GM21526 (cell line): ENCODE data around the gene IQCH.
"Not testable (repeated sequence)": the region's sequence is repeated elsewhere in the genome, so short reads cannot be mapped to it uniquely, and the experiment has no call there.

Experiments used
- ATAC-seq: cut with Tn5 transposase; IDR thresholded peaks from one replicate; pipeline ENCODE4 v1.9.1; 2021; ENCODE audit warnings: moderate library complexity; ENCODE audit not compliant: unreplicated experiment, low FRiP score

The IQCH gene

GRCh38 chr15:67244971-67245478 is 9.6 kb upstream of the IQCH start:
- no peak for ATAC-seq

DNA sequence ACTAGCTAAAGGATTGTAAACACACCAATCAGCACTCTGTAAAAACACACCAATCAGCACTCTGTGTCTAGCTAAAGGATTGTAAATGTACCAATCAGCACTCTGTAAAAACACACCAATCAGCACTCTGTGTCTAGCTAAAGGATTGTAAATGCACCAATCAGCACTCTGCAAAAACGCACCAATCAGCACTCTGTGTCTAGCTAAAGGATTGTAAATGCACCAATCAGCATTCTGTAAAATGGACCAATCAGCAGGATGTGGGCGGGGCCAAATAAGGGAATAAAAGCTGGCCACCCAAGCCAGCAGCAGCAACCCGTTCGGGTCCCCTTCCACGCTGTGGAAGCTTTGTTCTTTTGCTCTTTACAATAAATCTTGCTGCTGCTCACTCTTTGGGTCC is 8.0 kb upstream of the IQCH start:
- not testable (repeated sequence) for ATAC-seq

DNA sequence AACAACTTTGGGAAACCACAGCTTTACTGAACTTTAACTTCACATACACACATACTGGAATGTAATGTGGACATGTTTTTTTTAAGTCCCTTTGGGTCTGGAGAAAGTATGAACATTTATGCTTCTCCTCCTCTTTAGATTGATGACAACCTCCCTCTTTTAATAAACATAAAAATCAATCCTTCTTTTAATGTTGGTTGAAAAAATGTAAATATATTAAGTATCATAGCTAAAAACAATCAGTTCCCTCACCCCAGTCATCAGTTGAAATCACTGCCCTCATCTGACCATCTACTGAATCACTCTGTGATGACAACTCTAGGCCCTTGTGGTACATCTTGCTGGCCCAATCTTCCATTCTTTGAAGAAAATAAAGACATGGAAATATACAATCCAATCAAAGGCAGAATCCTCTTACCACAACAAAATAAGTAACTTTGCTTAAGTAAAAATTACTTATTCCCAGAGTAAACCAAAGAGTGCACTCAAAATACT is 6.5 kb upstream of the IQCH start:
- ATAC-seq, result no peak

- no peak for ATAC-seq
These were observed 4.8 kb upstream of the IQCH start for GRCh38 chr15:67249830-67250229.

DNA sequence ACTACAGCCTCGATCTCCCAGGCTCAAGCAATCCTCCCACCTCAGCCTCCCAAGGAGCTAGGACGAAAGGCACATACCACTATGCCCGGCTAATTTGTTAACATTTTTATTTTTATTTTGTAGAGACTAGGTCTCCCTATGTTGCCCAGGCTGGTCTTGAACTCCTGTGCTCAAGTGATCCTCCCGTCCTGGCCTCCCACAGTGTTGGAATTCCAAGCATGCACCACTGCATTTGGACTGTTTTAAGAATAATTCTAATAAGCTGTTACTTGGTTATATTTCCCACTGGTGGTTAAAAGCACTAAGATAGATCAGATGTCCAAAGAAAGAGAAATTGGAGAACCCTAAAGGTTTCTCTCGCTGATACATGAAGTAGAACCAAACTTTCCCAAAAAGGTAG is 3.3 kb upstream of the IQCH start:
- no peak for ATAC-seq

DNA sequence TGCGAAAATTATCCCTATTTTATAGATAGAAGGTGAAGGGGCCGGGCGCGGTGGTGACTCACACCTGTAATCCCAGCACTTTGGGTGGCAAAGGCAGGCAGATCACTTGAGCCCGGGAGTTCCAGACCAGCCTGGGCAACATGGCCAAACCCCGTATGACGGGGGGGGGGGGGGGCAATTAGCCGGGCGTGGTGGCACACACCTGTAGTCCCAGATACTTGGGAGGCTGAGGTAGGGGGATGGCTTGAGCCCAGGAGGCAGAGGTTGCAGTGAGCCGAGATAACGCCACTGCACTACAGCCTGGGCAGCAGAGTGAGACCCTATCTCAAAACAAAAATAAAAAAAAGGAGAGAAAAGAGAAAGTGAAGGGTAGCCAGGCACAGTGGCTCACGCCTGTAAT is 1.5 kb upstream of the IQCH start:
- ATAC-seq, result no peak

DNA sequence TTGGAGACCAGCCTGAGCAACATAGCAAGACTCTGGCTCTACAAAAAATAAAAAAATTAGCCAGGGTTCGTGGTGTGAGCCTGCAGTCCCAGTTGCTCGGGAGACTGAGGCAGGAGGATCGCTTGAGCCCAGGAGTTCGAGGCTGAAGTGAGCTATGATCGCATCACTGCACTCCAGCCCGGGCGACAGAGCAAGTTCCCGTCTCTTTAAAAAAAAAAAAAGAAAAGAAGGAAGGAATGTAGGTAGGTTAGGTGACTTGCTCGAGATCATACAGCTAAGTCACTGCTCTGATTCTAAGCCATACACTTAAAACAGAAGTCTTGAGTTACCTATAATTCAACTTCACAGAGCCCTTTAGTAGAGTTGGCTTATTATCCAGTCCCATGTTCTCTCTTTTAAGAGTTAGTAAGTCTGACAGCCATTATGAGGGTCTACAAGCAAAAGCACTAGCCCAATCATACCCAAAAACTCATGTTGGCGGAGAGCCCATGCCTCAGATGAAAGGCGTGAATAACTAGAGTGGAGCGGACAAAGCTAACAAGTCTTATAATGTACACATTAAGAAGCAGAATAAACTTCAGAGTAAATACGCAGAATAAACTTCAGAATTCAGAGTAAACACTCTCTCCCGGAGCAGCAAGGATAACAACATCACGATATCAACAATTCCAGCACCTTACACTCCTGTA is 893 bp upstream of the IQCH start:
- ATAC-seq, result no peak

DNA sequence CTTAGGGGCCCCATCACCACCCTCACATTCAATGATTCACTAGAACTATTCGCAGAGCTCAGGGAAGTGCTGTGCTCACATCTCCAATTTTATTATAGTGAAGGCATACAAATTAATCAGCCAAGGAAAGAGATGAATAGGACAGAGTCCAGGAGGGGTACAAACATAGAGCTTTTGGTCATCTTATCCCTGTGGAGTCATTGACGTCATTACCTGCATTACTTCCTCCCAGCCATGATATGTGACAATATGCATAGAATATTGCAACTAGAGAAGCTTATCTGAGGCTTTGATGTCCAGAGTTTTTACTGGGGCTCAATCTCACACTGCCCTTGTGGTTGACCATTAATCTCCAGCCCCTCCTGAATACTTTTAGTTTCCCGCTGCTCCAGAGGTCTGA is 1.5 kb downstream of the IQCH start:
- no peak for ATAC-seq

- ATAC-seq, result not testable (repeated sequence)
These were observed 3.8 kb downstream of the IQCH start for GRCh38 chr15:67258412-67258811.

DNA sequence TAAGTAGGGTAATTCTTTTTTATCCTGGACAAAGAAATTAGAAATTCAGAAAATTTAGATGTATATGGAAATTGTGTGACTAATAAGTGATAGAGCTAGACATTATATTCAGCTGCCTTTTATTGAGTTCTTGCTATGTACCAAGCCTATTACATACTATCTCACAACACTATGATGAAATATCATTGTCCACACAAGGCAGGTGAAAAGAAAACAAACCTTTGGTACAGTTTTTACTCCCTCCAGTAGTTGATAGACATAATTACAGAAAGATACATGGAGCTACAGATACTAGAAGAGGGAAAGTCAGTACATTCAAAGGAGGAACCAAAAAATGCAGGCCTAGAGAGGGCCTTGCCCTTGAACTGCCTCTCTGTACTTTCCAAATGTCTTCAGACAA is 4.8 kb downstream of the IQCH start:
- ATAC-seq, result no peak

DNA sequence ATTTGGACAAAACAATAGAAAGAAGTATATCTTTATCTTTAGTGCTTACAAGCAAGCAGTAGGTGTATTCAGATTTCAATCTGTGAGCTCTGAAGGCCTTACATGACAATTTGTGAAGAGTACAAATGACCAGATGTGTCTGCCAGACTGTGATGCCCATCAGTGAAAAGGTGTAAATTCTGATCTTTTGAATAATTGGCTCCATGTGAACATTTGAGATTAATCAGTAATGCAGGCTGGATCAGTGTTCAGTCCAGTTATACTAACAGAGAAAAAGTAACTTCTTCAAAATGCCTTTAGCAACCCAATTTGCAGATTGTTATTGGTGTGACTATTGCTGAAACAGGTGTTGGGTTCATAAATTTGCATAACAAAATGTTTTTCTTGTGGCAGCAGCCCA is 5.2 kb downstream of the IQCH start:
- ATAC-seq, result no peak

DNA sequence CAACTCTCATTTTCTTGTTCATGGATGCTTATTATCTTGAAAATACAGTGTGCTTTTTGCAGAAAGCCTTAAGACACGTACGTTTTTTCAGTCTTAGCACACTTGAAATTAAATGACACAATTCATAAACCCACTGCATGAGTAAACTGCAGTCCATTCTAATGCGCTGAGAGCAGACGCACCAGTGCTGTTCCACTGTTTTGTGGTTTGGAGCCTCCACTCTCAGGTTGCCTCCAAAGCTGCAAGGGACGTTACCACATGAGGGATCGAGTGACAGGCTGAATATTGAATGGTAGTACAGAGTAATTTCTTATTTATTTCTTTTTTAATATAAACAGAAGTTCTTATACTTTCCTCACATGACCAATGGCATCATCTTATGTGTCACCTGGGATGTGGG is 12.3 kb downstream of the IQCH start:
- no peak for ATAC-seq

- ATAC-seq, result no peak
These were observed 12.9 kb downstream of the IQCH start for GRCh38 chr15:67267440-67267839.

DNA sequence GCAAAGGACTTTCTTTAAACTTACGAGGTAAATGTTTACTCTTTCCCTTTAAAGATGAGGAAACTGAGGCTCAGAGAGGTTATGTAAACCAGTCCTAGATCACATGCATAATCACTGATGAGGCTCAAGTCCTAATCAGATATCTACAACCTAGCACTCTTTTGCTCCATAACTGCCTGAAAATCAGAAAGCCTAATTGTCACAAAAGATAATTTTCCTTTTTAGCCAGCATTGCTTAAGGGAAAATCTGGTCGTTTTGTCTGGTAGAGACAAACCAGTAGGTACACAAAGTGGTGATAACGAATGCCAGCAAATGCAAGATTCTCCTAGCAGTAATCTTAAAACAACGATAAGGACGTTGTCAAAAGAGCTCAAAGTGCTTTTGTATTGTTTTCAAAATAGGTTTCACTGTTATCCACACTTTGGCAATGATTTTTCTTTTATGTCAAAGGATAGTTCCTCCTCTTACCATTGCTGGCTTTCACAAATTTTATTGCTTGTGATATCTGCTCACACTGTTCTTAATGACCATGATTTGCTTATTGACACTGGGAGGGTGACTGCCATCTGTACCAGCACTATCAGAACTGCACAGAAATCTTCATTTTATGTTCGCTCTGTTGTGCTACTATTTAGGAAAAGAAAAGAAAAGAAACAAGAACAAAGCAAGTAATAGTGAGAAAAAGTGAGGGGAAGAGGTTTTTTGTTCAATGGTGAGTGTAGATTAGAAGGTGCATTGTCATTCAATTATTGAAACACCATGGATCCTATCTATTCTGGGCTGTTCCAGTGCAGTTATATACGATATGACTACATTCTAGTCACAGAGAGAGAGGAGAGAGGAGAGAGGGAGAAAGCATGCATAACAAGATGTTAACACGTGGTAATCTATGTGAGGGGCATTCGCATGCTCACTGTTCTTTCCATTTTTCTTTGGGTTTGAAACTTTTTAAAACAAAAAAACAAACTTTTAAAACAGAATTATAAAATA is 13.7 kb downstream of the IQCH start:
- no peak for ATAC-seq

DNA sequence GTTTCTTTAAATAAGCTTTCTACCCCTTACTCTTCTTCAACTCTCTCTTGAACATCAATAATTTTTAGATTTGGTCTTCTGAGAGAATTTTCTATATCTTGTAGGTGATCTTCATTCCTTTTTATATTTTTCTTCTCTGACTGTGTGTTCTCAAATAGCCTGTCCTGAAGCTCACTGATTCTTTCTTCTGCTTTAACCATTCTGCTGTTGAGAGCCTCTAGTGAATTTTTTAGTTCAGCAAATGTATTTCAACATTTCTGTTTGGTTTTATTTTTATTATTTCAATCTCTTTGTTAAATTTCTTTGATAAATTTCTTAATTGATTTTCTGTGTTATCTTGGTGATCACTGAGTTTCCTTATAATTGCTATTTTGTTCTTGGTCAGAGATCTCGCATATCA is 19.6 kb downstream of the IQCH start:
- no peak for ATAC-seq

DNA sequence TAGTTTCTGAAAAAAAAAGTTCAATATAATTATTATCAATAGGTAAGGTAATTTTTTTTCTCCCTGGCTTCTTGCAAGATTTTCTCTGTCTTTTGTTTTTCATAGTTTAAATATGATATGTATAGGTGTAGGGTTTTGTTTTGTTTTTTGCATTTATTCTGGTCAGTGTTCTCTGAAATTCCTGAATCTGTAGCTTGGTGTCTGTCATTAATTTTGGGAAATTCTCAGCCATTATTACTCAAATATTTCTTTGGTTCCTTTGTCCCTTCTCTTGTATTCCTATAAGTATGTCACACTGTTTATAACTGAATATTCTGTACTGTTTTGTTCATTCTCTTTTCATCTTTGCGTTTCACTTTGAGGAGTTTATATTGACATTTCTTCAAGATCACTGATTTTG is 22.1 kb downstream of the IQCH start:
- no peak for ATAC-seq

GRCh38 chr15:67280217-67280616 is 25.6 kb downstream of the IQCH start:
- ATAC-seq, result no peak

DNA sequence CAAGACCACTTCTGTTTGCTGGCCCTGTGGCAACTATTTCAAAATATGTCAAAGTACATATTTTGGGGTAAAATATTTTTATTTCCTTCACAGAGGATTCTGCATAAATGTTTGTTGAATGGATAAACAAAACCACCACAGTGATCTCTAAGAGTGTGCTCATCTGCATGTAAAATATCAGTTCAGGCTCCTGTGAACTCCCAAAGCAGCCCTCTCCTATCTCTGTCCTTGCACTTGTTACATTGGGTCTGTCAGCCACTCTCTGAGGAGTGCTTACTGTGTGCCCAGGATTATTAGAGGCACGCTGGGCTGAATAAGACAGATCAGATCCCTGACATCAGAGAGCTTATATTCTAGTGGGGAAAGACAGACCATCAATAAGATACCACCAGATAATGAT is 27.1 kb downstream of the IQCH start:
- no peak for ATAC-seq

- ATAC-seq, result not testable (repeated sequence)
These were observed 31.0 kb downstream of the IQCH start for GRCh38 chr15:67285625-67286024.

DNA sequence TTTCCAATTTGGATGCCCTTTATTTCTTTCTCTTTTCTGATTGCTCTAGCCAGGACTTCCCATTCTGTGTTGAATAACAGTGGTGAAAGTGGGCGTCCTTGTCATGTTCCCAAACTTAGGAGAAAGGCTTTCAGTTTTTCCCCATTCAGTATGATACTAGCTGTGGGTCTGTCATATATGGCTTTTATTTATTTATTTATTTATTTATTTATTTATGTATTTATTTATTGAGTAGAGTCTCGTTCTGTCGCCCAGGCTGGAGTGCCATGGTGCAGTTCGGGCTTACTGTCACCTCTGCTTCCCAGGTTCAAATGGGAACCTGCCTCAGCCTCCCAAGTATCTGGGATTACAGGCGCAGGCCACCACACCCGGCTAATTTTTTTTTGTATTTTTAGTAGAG is 31.8 kb downstream of the IQCH start:
- not testable (repeated sequence) for ATAC-seq

- ATAC-seq, result no peak
These were observed 35.7 kb downstream of the IQCH start for GRCh38 chr15:67290319-67290718.
